A673 (cell line): ENCODE data around the gene PLCL1. TPM values are rescaled to one million over a fixed set of nuclear protein-coding genes. Genes with fewer than 3 reads are reported as not detected.

Source experiments
- BruUV-seq: library from RNA; stranded (reverse); fragments of 400-500 nt; replicated peaks from 2 replicates; lab custom pipeline; 2021; lab: Mats Ljungman, UMichigan
- CTCF ChIA-PET: fragments of 300-600 bp; sonication (Branson Sonifier 250); formaldehyde crosslinking; loops from one replicate; lab custom pipeline; 2022; ENCODE audit warnings: antibody characterized with exemption; lab: Charles Lee
- POLR2A ChIA-PET: fragments of 300-600 bp; sonication (Branson Sonifier 250); formaldehyde crosslinking; loops from one replicate; lab custom pipeline; 2022; ENCODE audit warnings: antibody characterized with exemption; ENCODE audit not compliant: low non-redundant PET; lab: Charles Lee
- DNase-seq: peaks from one replicate; pipeline ENCODE4 v3.0.0-alpha.2; 2015; ENCODE audit warnings: low spot score
- H3K27ac ChIP-seq: fragments of 200-600 bp; sonication (generic); 2 replicates; pipeline ENCODE4 v1.5.1; 2016; ENCODE audit warnings: mixed run types, low read depth, mild to moderate bottlenecking, mixed read lengths, antibody characterized with exemption, low read length; ENCODE audit not compliant: poor library complexity, severe bottlenecking
- H3K27me3 ChIP-seq: fragments of 200-600 bp; sonication (generic); replicated peaks from 2 replicates; pipeline ENCODE4 v1.6.1; 2017; ENCODE audit warnings: mixed run types, low read depth, mild to moderate bottlenecking, mixed read lengths, antibody characterized with exemption, low read length; ENCODE audit not compliant: insufficient read depth, poor library complexity
- H3K36me3 ChIP-seq: fragments of 200-600 bp; sonication (generic); 2 replicates; pipeline ENCODE4 v1.6.1; 2016; ENCODE audit warnings: mixed run types, mild to moderate bottlenecking, mixed read lengths, antibody characterized with exemption, low read length; ENCODE audit not compliant: insufficient read depth, poor library complexity, severe bottlenecking
- H3K4me1 ChIP-seq: fragments of 200-600 bp; sonication (generic); 2 replicates; pipeline ENCODE4 v1.6.1; 2017; ENCODE audit warnings: mixed run types, mild to moderate bottlenecking, mixed read lengths, antibody characterized with exemption, low read length; ENCODE audit not compliant: insufficient read depth, poor library complexity, severe bottlenecking
- H3K4me3 ChIP-seq: fragments of 200-600 bp; sonication (generic); 2 replicates; pipeline ENCODE4 v1.5.1; 2016; ENCODE audit warnings: low read depth, mixed run types, mild to moderate bottlenecking, mixed read lengths, low read length; ENCODE audit not compliant: poor library complexity, severe bottlenecking
- H3K9me3 ChIP-seq: fragments of 200-600 bp; sonication (generic); 2 replicates; pipeline ENCODE4 v1.6.1; 2016; ENCODE audit warnings: mixed run types, low read depth, mild to moderate bottlenecking, mixed read lengths, antibody characterized with exemption, low read length; ENCODE audit not compliant: poor library complexity, severe bottlenecking
- EZH2 ChIP-seq: fragments of 200-600 bp; sonication (generic); IDR thresholded peaks from 2 replicates; pipeline ENCODE4 v1.6.1; 2017; ENCODE audit warnings: borderline replicate concordance, low read depth, mild to moderate bottlenecking, mixed read lengths, antibody characterized with exemption, low read length; ENCODE audit not compliant: poor library complexity, severe bottlenecking
- intact Hi-C: fragments of 100-400 bp; cut with micrococcal nuclease; formaldehyde crosslinking; loops from one replicate; pipeline ENCODE4 v1.10.0; 2022; ENCODE audit not compliant: unreplicated experiment
- total RNA-seq: library from RNA; stranded (reverse); gene quantifications from 2 replicates; pipeline ENCODE4 v1.2.3, GENCODE V29; 2021
- TF ChIP-seq, protein P1 (sequence below): fragments of 300-800, 200-600 bp; sonication (generic); conservative IDR thresholded peaks from 2 replicates; pipeline ENCODE4 v1.5.1; 2017; ENCODE audit warnings: low read depth, mild to moderate bottlenecking, antibody characterized with exemption, low read length, moderate library complexity, mixed read lengths

Gene PLCL1
- total RNA-seq, 1 experiment from 2014 or later = not detected

DNA sequence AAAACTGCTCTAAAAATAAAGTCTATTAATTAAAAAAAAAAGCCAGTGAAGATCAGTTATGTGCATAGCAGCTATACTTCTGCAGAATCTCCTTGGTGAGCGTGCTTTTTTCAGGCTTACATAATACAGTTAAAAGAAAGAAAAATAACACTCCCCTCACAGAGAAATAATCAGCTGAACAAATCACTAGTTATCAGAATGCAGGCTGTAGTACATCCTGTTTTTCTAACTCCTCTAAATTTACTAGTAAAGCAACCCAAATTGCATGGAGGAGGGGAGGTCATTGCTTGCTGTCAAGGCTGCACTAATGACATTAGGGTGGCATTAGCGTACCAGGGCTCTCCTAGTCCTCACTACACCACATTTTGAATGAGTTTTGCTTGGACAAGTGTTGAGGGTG lies 192.2 kb downstream of the PLCL1 start:
- Histone ChIP-seq H3K4me3 (no peak overlapping the region), H3K4me1 (no peaks in the 10 kb centered on the region), H3K9me3 (no peaks in the 10 kb centered on the region), H3K36me3 (no peaks in the 10 kb centered on the region), H3K27me3 (no peaks in the 10 kb centered on the region), H3K27ac (no peak overlapping the region)
- BruUV-seq = no TSS peak
- no peak for DNase-seq
- ChIA-PET POLR2A (no interaction called here), CTCF (no interaction called here)
- TF ChIP-seq, protein P1, sequence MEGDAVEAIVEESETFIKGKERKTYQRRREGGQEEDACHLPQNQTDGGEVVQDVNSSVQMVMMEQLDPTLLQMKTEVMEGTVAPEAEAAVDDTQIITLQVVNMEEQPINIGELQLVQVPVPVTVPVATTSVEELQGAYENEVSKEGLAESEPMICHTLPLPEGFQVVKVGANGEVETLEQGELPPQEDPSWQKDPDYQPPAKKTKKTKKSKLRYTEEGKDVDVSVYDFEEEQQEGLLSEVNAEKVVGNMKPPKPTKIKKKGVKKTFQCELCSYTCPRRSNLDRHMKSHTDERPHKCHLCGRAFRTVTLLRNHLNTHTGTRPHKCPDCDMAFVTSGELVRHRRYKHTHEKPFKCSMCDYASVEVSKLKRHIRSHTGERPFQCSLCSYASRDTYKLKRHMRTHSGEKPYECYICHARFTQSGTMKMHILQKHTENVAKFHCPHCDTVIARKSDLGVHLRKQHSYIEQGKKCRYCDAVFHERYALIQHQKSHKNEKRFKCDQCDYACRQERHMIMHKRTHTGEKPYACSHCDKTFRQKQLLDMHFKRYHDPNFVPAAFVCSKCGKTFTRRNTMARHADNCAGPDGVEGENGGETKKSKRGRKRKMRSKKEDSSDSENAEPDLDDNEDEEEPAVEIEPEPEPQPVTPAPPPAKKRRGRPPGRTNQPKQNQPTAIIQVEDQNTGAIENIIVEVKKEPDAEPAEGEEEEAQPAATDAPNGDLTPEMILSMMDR = no peak
- no peak for TF ChIP-seq EZH2
- intact Hi-C loops = no loop called here

DNA sequence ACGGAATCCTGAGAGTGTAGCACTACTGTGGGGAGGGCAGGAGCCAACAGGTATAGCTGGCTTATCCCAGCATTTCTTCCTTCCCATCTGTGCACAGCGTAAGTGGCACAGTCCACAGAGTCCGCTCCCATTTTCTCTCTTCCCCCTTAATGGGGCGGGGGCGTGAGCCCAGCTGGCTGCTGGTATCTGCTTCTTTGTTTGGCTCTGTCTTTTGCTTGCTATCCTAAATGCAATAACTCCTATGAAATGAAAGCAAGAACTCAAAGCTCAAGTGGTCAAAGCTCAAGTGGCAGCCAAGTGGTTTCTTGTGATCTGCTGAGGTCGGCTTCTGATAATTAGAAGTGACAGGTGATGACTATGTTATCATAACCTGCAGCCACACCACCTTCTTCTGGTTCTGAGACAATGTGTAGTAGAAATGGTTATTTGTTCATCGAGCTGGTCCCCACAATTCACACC lies 192.7 kb downstream of the PLCL1 start:
- TF ChIP-seq, protein P1 = no peak
- TF ChIP-seq EZH2 = no peak
- Histone ChIP-seq H3K4me1 (no peaks in the 10 kb centered on the region), H3K36me3 (no peaks in the 10 kb centered on the region), H3K27ac (no peak overlapping the region), H3K27me3 (no peaks in the 10 kb centered on the region), H3K4me3 (no peak overlapping the region), H3K9me3 (no peaks in the 10 kb centered on the region)
- no peak for DNase-seq
- BruUV-seq = no TSS peak
- CTCF ChIA-PET = no interaction called here
- POLR2A ChIA-PET = no interaction called here
- intact Hi-C loops = no loop called here

DNA sequence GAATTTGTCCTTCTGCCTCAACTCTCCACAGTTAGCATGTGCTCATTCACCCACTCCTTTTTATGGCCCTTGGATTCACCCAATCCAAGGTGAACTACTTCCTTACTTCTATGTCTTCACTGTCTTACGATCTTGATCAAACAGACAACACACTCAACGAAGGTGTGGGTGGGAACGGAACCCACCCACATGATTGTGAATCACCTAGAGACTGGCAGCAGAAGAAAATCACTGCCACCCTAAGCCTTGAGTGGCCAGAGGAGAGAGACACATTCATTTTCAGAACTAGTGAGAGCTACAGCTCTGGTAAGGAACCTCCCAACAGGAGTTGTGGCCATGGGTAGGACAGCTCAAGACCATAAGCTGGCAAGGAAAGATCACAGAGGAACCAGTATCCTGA lies 194.3 kb downstream of the PLCL1 start:
- BruUV-seq = no TSS peak

More for the DNA sequence above, 194.3 kb downstream of the PLCL1 start:
- intact Hi-C loops = no loop called here
- POLR2A ChIA-PET = no interaction called here
- CTCF ChIA-PET = no interaction called here
- no peaks in the 10 kb centered on the region for H3K4me1 ChIP-seq
- H3K9me3 ChIP-seq = no peaks in the 10 kb centered on the region
- no peaks in the 10 kb centered on the region for H3K27me3 ChIP-seq
- no peak for TF ChIP-seq EZH2
- TF ChIP-seq, protein P1 = no peak
- H3K36me3 ChIP-seq = no peaks in the 10 kb centered on the region
- no peak overlapping the region for H3K4me3 ChIP-seq
- DNase-seq = no peak
- H3K27ac ChIP-seq = no peak overlapping the region
